BJ (cell line): ENCODE data around the gene GTSE1. TPM values are rescaled to one million over a fixed set of nuclear protein-coding genes. Genes with fewer than 3 reads are reported as not detected.

ENCODE experiments used
- CTCF ChIA-PET: fragments of 350-600 bp; formaldehyde crosslinking; extraction: SDS; loops from one replicate; lab custom pipeline; 2021; ENCODE audit warnings: antibody characterized with exemption, inconsistent platforms; lab: Yijun Ruan, JAX
- POLR2A ChIA-PET: fragments of 300-600 bp; sonication (Branson Sonifier 250); formaldehyde crosslinking; extraction: SDS; loops from one replicate; lab custom pipeline; 2021; ENCODE audit warnings: antibody characterized with exemption; lab: Charles Lee
- DNase-seq: peaks from one replicate; pipeline ENCODE4 v3.0.0-alpha.2; 2011; ENCODE audit warnings: low read depth
- H3K27me3 ChIP-seq: 2 replicates; pipeline ENCODE4 v1.6.0; 2011; ENCODE audit warnings: low read length; ENCODE audit not compliant: control insufficient read depth, insufficient read depth
- H3K36me3 ChIP-seq: 2 replicates; pipeline ENCODE4 v1.5.1; 2011; ENCODE audit warnings: low read length; ENCODE audit not compliant: control insufficient read depth, insufficient read depth
- H3K4me3 ChIP-seq: 2 replicates; pipeline ENCODE4 v1.5.1; 2011; ENCODE audit warnings: low read depth, mild to moderate bottlenecking, control low read depth, low read length
- CTCF ChIP-seq: IDR thresholded peaks from 2 replicates; pipeline ENCODE4 v1.5.1; 2011; ENCODE audit warnings: low read depth, mild to moderate bottlenecking, control low read depth, inconsistent platforms, low read length, moderate library complexity; ENCODE audit not compliant: insufficient read depth
- polyA plus RNA-seq: library from polyadenylated mRNA; depleted of rRNA; stranded (reverse); fragments of >200 nt; gene quantifications from 2 replicates; pipeline ENCODE4 v1.2.3, GENCODE V29; 2011

Gene GTSE1
- polyA plus RNA-seq, 1 experiment, result 12.2 TPM

- CTCF ChIA-PET, result no interaction called here
- POLR2A ChIA-PET, result no interaction called here
- no peak for TF ChIP-seq CTCF
- Histone ChIP-seq H3K4me3 (no peak overlapping the region), H3K36me3 (peaks cover 52% of the 10 kb centered on the region), H3K27me3 (no peaks in the 10 kb centered on the region)
- no peak for DNase-seq
Measured at GRCh38 chr22:46281866-46282678, 14.6 kb upstream of the GTSE1 start.

- ChIA-PET CTCF (no interaction called here), POLR2A (no interaction called here)
- H3K36me3 ChIP-seq, result peaks cover 35% of the 10 kb centered on the region
- DNase-seq, result no peak
- H3K27me3 ChIP-seq, result no peaks in the 10 kb centered on the region
- H3K4me3 ChIP-seq, result no peak overlapping the region
- no peak for TF ChIP-seq CTCF
Measured at GRCh38 chr22:46286006-46286405, 10.7 kb upstream of the GTSE1 start.

- no peak for TF ChIP-seq CTCF
- Histone ChIP-seq H3K36me3 (peaks cover 30% of the 10 kb centered on the region), H3K27me3 (no peaks in the 10 kb centered on the region), H3K4me3 (no peak overlapping the region)
- ChIA-PET CTCF (no interaction called here), POLR2A (no interaction called here)
- DNase-seq, result no peak
Measured at GRCh38 chr22:46286941-46287872, 9.5 kb upstream of the GTSE1 start.

GRCh38 chr22:46287873-46288751 is 8.6 kb upstream of the GTSE1 start:
- no peaks in the 10 kb centered on the region for H3K27me3 ChIP-seq
- no peak overlapping the region for H3K4me3 ChIP-seq
- no peak for DNase-seq
- ChIA-PET CTCF (no interaction called here), POLR2A (no interaction called here)
- peaks cover 29% of the 10 kb centered on the region for H3K36me3 ChIP-seq
- no peak for TF ChIP-seq CTCF
